Panc1 (cell line): ENCODE results near the gene MYBPC3. TPM values are rescaled to one million over a fixed set of nuclear protein-coding genes. Genes with fewer than 3 reads are reported as not detected.

ENCODE experiments used
- ATAC-seq: fragments of 200-7000 bp; cut with Tn5 transposase; 2 replicates; pipeline ENCODE4 v1.9.1; 2020; ENCODE audit warnings: mild to moderate bottlenecking, moderate library complexity
- BruUV-seq: library from RNA; stranded (reverse); fragments of 400-500 nt; replicated peaks from 2 replicates; lab custom pipeline; 2021; lab: Mats Ljungman, UMichigan
- CTCF ChIA-PET: fragments of 300-600 bp; sonication (Branson Sonifier 250); formaldehyde crosslinking; loops from one replicate; lab custom pipeline; 2022; ENCODE audit warnings: antibody characterized with exemption; lab: Charles Lee
- POLR2A ChIA-PET: fragments of 300-600 bp; sonication (Branson Sonifier 250); formaldehyde crosslinking; loops from one replicate; lab custom pipeline; 2022; ENCODE audit warnings: antibody characterized with exemption; lab: Charles Lee
- DNase-seq: peaks from one replicate; pipeline ENCODE4 v3.0.0-alpha.2; 2010; ENCODE audit warnings: low read depth, low spot score
- H3K27ac ChIP-seq: 2 replicates; pipeline ENCODE4 v1.5.1; 2011; ENCODE audit warnings: mild to moderate bottlenecking, low read length, inconsistent platforms
- H3K27me3 ChIP-seq: fragments of 200-500 bp; sonication (Bioruptor generic); 2 replicates; pipeline ENCODE4 v1.6.0; 2014; ENCODE audit warnings: low read length, inconsistent platforms; ENCODE audit not compliant: control insufficient read depth, insufficient read depth
- H3K36me3 ChIP-seq: fragments of 200-500 bp; sonication (Bioruptor generic); 2 replicates; pipeline ENCODE4 v1.5.1; 2014; ENCODE audit warnings: inconsistent platforms, mild to moderate bottlenecking, low read length, moderate library complexity; ENCODE audit not compliant: control insufficient read depth, insufficient read depth
- H3K4me1 ChIP-seq: 2 replicates; pipeline ENCODE4 v1.5.1; 2011; ENCODE audit warnings: inconsistent platforms, mild to moderate bottlenecking, low read length, moderate library complexity; ENCODE audit not compliant: control insufficient read depth, insufficient read depth
- H3K4me3 ChIP-seq, 2 experiments: 2 replicates each; pipeline ENCODE4 v1.5.1; 2011 to 2012; ENCODE audit warnings: low read depth in 2 of 2, low read length in 2 of 2, mild to moderate bottlenecking in 2 of 2, inconsistent platforms in 1 of 2, moderate library complexity in 1 of 2
- H3K9me3 ChIP-seq: fragments of 200-500 bp; sonication (Bioruptor generic); 2 replicates; pipeline ENCODE4 v1.5.1; 2014; ENCODE audit warnings: low read depth, mild to moderate bottlenecking, inconsistent platforms, low read length, moderate library complexity; ENCODE audit not compliant: control insufficient read depth, insufficient read depth
- CTCF ChIP-seq: fragments of 450-650 bp; IDR thresholded peaks from 2 replicates; pipeline ENCODE4 v1.5.1; 2017; ENCODE audit warnings: mild to moderate bottlenecking
- POLR2AphosphoS5 ChIP-seq: IDR thresholded peaks from 2 replicates; pipeline ENCODE4 v1.6.1; 2012; ENCODE audit warnings: mild to moderate bottlenecking, low read depth, low read length, moderate library complexity
- REST ChIP-seq, 2 experiments: IDR thresholded peaks; 2 replicates each; pipeline ENCODE4 v1.6.1; 2011 to 2012; ENCODE audit warnings: low read depth in 2 of 2, control low read depth in 1 of 2, low read length in 1 of 2, mild to moderate bottlenecking in 1 of 2, moderate library complexity in 1 of 2; ENCODE audit not compliant: insufficient read depth in 1 of 2
- SIN3A ChIP-seq: IDR thresholded peaks from 2 replicates; pipeline ENCODE4 v1.6.1; 2012; ENCODE audit warnings: low read depth, mild to moderate bottlenecking, low read length, moderate library complexity, borderline replicate concordance; ENCODE audit not compliant: insufficient read depth
- TCF7L2 ChIP-seq: IDR thresholded peaks from 2 replicates; pipeline ENCODE4 v1.6.1; 2011; ENCODE audit warnings: mild to moderate bottlenecking, low read depth, low read length, inconsistent platforms
- in situ Hi-C: cut with HindIII; loops from 2 replicates; pipeline ENCODE4 v1.10.0; 2016; ENCODE audit warnings: low sequenced_read_pairs, low pct_unique_long_range_greater_than_20kb
- intact Hi-C: fragments of 100-400 bp; cut with micrococcal nuclease; formaldehyde crosslinking; loops from one replicate; pipeline ENCODE4 v1.10.0; 2022; ENCODE audit not compliant: unreplicated experiment
- total RNA-seq: library from RNA; stranded (reverse); gene quantifications from one replicate; pipeline ENCODE4 v1.2.1, GENCODE V29; 2021; ENCODE audit not compliant: unreplicated experiment

The MYBPC3 gene
- total RNA-seq, 1 experiment from 2014 or later = not detected

DNA sequence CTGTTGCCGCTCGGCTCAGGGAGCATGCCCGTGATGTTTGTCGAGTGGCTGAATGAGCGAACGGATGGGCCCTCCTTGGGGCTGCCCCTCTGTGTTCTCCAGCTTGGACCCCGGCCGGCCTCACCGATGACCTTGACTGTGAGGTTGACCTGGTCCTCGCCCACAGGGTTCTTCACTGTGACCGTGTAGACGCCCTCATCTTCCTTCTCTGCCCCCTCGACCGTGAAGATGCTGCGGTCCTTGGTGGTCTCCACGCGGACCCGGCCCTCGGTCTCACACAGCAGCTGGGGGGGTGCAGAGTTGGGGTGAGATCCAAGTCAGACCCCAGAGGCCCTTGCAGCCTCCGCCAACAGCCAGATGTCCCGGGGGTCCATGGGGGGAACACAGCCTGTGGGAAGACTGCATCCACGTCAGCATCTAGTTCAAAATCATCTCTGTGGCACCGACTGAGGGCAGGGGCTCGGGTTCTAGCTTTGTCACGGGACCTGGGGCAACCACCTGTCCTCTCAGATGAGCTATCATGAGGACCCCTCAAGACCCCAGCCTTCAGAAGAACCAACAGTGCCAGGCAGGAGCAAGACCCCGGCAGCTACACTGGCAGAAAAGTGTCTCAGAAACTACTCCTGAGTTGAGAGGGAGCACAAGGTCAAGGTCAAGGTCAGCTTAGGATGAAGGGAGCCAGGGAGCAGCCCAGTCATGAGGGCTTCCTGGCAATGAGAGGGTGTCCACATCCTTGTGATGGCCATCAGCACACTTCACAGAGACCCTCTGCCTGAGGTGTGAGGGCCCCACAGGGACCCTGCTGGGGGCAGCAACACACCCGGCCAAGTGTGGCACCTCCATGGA lies 13.9 kb downstream of the MYBPC3 start:
- POLR2A ChIA-PET = no interaction called here
- in situ Hi-C loops = no loop called here
- Histone ChIP-seq H3K4me3 (no peak overlapping the region), H3K4me1 (no peaks in the 10 kb centered on the region), H3K9me3 (no peaks in the 10 kb centered on the region), H3K27ac (no peak overlapping the region), H3K27me3 (no peaks in the 10 kb centered on the region), H3K36me3 (no peaks in the 10 kb centered on the region)
- ATAC-seq (no peak), DNase-seq (no peak)
- no TSS peak for BruUV-seq
- CTCF ChIA-PET = no interaction called here
- TF ChIP-seq POLR2AphosphoS5 (no peak), CTCF (no peak), TCF7L2 (no peak), SIN3A (no peak), REST (IDR thresholded peaks at IDR 0.05; ENCODE audit: insufficient read depth in 1 of 2, low read depth in 2 of 2, low read length in 1 of 2) (no peak)
- intact Hi-C loops = no loop called here

DNA sequence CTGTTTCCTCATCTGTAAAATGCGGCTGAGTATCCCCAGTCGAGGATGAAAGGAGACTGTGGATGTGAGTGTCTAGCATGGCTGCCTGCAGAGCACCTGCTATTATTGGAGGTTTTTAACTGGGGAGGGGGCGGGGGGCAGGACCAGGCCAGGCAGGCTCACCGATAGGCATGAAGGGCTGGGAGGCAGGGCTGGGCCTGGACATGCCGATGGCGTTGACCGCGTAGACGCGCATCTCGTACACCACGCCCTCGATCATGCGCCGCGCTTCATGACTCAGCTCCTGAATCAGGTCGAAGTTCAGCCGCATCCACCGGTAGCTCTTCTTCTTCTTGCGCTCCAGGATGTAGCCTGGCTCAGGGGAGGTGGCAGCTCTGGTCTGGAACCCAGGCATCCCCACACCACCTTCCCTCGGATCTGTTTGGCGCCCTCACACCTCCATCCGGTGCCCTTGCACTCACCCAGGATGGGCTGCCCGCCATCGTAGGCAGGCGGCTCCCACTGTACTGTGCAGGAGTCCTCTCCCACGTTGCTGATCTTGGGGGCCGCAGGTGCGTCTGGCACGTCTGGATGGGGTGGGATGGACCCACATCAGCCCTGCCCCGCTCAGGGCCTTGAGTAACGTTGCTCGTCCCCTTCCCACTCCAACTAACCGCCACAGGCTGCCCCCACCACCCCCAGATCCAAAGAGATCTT lies 15.1 kb downstream of the MYBPC3 start:
- Histone ChIP-seq H3K4me3 (no peak overlapping the region), H3K36me3 (no peaks in the 10 kb centered on the region), H3K4me1 (no peaks in the 10 kb centered on the region), H3K27ac (no peak overlapping the region), H3K27me3 (no peaks in the 10 kb centered on the region), H3K9me3 (no peaks in the 10 kb centered on the region)
- ATAC-seq (no peak), DNase-seq (no peak)
- in situ Hi-C loops (no loop called here), intact Hi-C loops (no loop called here)
- ChIA-PET CTCF (interaction anchor here (0.5 kb wide), 1 partner anchor 418 kb away, joined by 10 read pairs; no protein-coding TSS in a partner anchor), POLR2A (no interaction called here)
- no TSS peak for BruUV-seq
- no peak for TF ChIP-seq REST (IDR thresholded peaks at IDR 0.05; ENCODE audit: insufficient read depth in 1 of 2, low read depth in 2 of 2, low read length in 1 of 2)
